Measurements from ENCODE around the gene TOMM34.

DNA sequence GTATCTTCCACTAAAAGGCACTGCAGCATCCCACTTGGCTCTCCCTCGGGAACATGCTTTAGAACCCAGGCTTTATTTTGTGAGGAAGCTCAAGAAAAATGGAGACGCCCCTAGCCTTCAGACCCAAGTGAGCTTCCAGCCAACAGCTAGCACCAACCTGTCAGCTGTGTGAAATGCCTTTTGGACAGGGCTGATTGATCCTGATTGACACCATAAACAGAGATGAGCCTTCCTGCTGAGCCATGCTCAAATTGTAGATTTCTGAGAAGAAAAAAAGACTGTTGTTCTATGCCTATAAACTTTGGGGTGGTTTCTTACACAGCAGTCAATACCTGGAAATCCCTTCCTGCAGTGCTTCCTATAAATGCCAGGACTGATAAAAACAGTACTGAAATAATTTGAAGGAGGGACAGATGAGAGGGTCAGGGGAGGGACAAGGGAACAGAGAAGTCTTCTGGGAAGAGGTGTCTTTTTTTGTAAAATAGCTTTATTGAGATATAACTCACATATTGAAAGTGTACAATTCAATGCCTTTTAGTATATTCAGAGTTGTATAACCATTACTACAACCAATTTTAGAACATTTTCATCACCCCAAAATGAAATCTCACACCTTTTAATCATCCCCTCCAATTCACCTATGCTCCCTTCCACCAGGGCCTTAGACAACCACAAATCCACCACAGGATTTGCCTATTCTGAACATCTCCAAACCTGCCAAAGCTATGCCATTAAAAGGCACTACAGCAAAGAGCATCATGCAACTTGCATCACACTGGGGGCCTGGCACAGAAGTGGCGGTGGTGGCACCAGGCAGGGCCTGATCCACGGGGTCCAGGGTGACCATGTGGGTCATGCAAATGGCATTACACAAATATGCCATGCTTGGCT is 3.4 kb upstream of the TOMM34 start:
- TF ChIP-seq, protein P1, sequence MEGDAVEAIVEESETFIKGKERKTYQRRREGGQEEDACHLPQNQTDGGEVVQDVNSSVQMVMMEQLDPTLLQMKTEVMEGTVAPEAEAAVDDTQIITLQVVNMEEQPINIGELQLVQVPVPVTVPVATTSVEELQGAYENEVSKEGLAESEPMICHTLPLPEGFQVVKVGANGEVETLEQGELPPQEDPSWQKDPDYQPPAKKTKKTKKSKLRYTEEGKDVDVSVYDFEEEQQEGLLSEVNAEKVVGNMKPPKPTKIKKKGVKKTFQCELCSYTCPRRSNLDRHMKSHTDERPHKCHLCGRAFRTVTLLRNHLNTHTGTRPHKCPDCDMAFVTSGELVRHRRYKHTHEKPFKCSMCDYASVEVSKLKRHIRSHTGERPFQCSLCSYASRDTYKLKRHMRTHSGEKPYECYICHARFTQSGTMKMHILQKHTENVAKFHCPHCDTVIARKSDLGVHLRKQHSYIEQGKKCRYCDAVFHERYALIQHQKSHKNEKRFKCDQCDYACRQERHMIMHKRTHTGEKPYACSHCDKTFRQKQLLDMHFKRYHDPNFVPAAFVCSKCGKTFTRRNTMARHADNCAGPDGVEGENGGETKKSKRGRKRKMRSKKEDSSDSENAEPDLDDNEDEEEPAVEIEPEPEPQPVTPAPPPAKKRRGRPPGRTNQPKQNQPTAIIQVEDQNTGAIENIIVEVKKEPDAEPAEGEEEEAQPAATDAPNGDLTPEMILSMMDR (IDR thresholded peaks at IDR 0.05; ENCODE audit: insufficient read depth, low read depth, low read length), result no peak
- TF ChIP-seq EZH2 (IDR thresholded peaks at IDR 0.05; ENCODE audit: insufficient read depth, low read length), result no peak

Measured in astrocyte (in vitro differentiated cells and primary cell).